Activated CD4-positive, alpha-beta T cell treated with anti-CD3 and anti-CD28 coated beads for 1 hour (primary cell): ENCODE data around the gene AKAP4.

Experiments used
- DNase-seq: peaks from one replicate; pipeline ENCODE4 v3.0.0-alpha.2; 2020

Gene AKAP4, protein sequence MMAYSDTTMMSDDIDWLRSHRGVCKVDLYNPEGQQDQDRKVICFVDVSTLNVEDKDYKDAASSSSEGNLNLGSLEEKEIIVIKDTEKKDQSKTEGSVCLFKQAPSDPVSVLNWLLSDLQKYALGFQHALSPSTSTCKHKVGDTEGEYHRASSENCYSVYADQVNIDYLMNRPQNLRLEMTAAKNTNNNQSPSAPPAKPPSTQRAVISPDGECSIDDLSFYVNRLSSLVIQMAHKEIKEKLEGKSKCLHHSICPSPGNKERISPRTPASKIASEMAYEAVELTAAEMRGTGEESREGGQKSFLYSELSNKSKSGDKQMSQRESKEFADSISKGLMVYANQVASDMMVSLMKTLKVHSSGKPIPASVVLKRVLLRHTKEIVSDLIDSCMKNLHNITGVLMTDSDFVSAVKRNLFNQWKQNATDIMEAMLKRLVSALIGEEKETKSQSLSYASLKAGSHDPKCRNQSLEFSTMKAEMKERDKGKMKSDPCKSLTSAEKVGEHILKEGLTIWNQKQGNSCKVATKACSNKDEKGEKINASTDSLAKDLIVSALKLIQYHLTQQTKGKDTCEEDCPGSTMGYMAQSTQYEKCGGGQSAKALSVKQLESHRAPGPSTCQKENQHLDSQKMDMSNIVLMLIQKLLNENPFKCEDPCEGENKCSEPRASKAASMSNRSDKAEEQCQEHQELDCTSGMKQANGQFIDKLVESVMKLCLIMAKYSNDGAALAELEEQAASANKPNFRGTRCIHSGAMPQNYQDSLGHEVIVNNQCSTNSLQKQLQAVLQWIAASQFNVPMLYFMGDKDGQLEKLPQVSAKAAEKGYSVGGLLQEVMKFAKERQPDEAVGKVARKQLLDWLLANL

GRCh38 chrX:50200907-50201306 is at the start of gene AKAP4:
Gene AKAP4 (minus strand): TSS chrX:50201007. CDS start chrX:50200889, 118 bp downstream.
- DNase-seq: no peak

GRCh38 chrX:50211510-50211909 is 10.7 kb upstream of the AKAP4 start:
- DNase-seq: no peak

- DNase-seq: no peak
These were observed 5.9 kb upstream of the AKAP4 start for GRCh38 chrX:50206753-50207152.

DNA sequence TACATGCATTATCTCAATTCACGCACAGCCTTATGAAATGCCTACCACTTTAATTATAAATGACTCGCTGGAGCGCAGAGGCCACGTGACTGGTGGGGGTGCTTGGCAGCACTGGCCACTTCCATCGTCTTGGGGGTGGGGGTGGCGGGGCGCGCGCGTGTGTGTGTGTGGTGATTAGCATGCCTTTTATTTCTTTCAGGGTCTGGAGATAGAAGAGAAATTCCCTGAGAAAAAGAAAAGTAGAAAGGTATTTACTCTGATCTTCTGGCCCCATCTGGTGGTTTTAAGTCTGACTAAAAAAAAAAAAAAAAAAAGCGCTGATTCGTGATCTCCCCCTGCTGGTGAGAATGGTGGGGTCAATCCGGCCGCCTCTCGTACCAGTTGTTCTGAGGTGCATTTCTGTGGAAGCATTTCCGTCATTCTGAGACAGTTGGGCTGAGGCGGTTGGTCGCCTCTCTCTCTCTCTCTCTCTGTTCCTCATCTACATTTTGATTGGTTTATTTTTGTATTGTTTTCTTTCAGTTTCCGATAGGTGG is 3.6 kb upstream of the AKAP4 start, which contains the start of gene CCNB3:
TSS of gene CCNB3 (plus strand) at position 402 of the 536 bp plus-strand sequence. CDS start 80,399 bp downstream, outside the sequence.
- peak; percentile 40 for DNase-seq

DNA sequence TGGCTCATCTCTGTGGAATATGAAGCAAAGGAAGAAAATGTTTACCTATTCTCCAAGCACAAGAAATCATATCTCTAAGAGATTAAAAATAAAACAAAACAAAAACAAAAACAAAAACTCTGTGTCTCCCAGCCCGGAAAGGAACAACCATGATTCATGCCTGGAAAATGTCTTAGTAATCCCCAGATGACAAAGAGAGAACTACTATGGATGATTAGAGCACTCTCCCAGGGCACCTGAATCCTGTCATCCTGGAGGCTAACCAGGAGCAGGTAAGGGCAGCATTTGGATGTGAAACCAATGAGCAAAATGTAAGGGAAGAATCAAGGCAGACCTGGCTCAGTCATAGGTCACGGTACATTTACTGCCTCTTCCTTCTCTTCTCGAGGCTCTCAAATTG is 1.7 kb upstream of the AKAP4 start:
- DNase-seq: no peak

DNA sequence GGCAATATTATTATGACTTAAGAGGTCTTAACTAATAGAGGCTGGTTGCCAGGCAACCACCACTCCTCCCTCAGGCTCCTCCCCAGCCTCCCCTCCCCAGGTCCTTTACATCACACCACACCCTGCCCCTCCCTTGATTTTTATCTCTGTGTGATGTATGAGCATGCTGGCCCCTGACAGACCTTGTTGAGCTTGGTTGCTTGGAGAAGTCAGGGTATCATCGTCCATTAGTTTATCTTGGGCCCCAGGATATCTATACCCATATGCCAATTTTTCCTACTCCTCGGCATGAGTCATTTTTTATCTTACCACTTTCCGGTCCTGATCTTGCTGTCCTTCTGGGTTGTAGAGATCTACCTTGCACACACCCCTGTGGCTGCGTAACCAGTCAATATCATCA is 2.5 kb downstream of the AKAP4 start:
- no peak for DNase-seq

GRCh38 chrX:50188859-50189600 is 11.8 kb downstream of the AKAP4 start:
- DNase-seq: no peak

DNA sequence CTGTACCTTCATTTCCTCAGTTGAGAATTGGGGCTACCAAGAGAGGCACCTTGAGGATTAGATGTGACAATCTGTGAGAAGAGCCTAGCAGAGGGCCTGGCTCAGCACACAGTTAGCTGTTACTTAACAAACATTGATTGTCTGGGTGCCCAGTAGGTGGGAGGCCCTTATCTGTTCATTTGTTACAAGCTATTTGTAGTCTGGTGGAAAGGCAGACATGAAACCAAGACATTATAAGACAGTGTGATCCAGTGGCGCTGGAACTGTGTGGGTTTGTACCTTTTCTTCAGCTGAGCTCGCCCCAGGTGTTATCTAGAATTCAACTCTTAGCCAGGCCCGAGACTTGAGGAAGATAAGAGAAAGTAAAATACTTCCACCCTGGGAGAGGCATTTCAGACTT is 16.9 kb downstream of the AKAP4 start:
- DNase-seq: no peak

DNA sequence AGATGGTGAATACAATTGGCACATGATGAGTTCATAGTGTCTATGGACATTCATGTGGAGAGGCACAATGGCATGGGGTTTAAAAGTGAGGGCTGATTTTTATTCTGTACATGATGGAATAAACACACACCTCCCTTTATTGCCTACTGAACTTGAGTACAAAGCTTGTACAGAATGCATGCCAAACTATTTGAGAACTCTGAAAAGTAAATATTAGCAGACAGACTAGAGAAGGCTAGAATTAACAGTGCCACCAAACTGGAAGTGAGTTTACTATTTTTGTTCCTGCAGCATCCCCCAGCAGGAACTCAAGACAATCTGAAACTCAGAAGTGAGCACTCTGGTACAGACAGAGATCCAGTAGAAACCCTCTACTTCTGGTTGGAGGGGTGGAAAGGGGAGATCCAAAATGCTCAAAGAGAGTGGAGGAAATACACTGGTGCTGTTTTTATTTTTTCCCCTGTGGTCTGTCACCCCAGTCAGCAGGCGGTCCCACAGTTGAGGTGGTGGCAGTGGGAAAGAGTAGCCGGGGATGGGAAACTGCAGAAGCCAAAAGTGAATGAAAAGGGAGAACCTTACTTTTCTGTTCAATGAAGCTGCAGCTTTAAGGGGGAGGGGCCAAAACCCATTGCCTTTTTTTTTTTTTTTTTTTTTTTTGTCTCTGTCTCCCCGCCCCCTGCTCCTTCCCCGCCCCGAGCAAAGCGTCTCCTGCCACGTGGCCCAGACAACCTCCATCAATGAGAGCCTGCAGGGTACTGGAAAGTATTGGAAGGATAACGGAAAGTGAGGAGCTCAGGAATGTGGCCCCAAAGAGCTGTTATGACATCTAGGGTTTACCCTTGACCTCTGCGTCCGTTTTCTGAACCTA is 20.5 kb downstream of the AKAP4 start:
- no peak for DNase-seq

DNA sequence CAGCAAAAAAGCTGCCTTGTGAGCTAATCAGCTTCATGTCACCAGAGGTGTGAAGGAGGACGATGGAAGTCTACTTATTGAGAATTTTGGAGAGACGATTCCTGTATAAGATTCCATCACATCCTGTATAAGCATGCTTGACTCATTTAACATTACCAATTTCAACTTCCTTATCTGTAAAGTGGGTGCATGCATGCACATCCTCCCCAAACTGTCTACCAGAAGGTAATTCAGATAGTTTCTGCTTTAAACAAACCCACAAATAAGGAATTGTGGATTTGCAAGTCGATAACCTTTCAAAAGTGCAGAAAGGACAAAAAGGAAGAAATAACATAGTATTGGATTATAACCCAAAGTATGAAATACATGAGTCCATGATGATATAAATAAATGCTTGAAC is 31.1 kb downstream of the AKAP4 start:
- DNase-seq: no peak

DNA sequence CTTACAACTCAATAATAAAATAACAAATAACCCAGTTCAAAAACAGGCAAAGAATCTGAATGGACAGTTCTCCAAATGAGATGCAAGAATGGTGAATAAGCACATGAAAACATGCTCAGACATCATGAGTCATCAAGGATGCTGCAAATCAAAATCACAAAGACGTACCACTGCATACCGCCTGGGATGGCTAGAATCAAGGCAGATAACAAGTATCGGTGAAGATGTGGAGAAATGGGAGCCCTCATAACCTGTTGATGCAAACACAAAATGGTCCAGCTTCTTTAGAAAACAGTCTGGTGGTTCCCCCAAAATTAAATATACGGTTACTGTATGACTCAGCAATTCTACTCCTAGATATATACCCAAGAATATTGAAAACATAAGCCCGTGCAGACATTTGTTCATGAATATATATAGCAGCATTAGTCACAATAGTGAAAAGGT is 32.5 kb downstream of the AKAP4 start:
- DNase-seq: no peak

GRCh38 chrX:50167366-50167765 is 33.4 kb downstream of the AKAP4 start:
- no peak for DNase-seq

DNA sequence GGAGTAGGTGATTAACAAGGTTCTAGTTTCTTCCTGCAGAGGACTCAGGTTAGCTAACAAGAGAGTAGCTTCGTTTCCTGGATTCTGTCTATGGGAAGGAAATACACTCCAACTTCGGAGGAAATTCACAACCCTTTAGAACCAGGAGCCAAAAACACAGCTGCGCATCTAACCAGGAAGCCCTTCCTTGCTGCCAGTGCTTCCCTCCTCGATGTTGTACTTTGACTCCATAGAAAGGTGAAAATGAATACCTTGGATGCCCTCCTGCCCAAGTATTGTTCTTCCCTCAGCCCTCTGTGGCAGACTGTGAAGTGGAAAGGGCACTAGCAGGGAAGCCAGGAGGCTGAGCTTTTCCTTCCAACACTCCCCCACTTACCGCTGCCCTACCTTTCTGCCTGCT is 35.1 kb downstream of the AKAP4 start:
- DNase-seq: no peak

DNA sequence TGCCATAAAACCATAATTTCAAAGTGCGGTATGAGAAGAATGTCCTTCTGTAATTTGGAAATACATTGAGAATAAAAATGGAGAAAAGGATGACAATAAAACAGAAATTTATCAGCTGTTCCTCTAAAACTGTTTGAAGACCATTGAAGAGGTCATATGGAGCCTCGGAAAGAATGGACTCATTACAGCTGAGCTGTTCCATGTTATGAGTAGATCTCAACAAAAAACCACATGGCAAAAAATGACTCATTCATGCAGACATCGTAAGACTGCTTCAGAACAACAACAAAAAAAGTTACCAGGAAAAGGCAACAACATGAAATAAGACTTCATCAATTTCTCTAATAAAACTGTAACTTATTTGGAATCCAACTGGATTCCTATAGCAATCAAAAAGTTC is 39.7 kb downstream of the AKAP4 start:
- DNase-seq: no peak

DNA sequence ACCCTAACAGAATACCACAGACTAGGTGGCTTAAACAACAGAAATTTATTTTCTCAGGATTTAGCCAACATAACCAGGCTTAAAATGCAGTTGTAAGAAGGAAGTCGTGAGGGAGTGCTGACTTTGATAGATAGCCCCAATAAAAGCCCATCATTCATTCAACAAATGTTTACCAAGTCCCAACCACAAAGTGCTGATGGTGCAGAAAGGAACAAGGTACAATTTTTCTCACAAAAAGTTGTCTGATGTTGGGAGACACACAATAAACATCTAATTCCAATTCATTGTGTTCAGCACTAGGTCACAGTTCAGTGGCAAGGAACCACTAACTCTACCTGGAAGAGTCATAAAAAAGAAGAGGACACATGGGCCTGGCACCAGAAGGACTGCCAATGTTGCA is 42.2 kb downstream of the AKAP4 start:
- no peak for DNase-seq

DNA sequence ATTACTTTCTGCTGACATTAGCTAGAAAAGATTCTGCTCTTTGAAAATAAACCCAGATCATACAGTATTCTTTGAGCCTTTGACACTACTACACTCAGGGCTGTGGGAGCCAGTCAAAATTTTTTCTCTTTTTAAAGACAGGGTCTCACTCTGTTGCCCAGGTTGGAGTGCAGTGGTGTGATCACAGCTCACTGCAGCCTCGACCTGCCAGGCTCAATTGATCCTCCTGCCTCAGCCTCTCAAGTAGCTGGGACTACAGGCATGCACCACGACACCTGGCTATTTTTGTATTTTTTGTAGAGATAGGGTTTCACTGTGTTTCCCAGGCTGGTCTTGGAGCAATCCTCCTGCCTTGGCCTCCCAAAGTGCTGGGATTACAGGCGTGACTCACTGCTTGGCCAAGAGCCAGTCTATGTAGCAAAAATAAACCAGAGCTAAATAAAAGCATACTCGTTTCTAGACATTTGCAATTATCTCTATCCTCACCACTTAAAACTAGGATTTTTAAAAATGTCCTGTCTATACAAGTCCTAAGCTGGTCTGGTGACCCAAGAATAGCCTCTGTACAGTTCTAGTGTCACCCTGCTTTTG is 43.2 kb downstream of the AKAP4 start:
- no peak for DNase-seq

GRCh38 chrX:50154429-50154828 is 46.4 kb downstream of the AKAP4 start:
- no peak for DNase-seq

- no peak for DNase-seq
These were observed 48.4 kb downstream of the AKAP4 start for GRCh38 chrX:50152456-50152855.

DNA sequence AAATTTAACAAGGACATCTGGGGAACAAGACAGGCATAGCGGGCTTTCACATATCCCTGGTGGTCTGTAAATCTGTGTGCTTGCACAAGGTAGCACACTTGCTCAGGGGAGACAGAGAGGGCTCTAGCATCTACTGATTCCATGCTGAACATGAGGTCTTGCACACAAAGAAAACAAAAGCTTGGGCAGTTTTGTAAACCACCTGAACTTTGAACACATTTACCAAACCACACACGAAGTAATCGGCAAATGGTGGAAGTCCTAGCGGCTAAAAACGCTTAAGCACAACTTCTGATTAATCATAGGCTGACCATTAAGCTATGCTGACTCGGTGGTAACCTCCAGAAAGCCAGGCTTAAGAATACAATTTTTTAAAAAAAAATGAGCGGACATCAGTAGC is 52.8 kb downstream of the AKAP4 start:
- DNase-seq: no peak
